Fibroblast of villous mesenchyme (primary cell): ENCODE results near the gene CARHSP1. TPM values are rescaled to one million over a fixed set of nuclear protein-coding genes. Genes with fewer than 3 reads are reported as not detected.

Source experiments
- DNase-seq: peaks from one replicate; pipeline ENCODE4 v3.0.0-alpha.2; 2010; ENCODE audit warnings: low read depth
- H3K4me3 ChIP-seq: 2 replicates; pipeline ENCODE4 v1.5.1; 2011; ENCODE audit warnings: low read depth, mild to moderate bottlenecking, low read length
- total RNA-seq: library from RNA; depleted of rRNA; stranded (reverse); fragments of >200 nt; gene quantifications from 2 replicates; pipeline ENCODE4 v1.2.3, GENCODE V29; 2012
- TF ChIP-seq, protein P1 (sequence below): IDR thresholded peaks from 2 replicates; pipeline ENCODE4 v1.5.1; 2012; ENCODE audit warnings: low read depth, mild to moderate bottlenecking, low read length; ENCODE audit not compliant: insufficient read depth

Gene CARHSP1
- total RNA-seq, 1 donor: 165 TPM

DNA sequence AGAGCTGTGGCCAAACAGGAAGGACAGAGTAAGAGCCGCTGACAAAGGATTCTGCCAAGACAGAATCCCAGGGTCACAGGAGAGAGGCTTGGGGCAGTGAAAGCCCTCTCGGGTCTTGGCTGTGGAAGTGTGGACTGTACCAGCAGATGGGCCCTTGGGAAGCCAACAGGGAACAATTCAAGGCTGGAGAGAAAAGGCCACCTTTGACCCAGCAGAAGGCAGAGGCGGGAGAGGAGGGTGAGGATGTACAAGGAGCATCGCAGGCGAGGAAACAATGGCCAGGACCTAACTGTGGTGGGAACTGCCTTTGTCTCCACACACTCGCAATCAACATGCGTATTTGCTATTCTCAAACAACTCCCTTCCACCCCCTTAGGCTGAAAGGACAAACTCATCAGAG lies 15.7 kb downstream of the CARHSP1 start:
- DNase-seq: no peak
- H3K4me3 ChIP-seq: no peak overlapping the region
- TF ChIP-seq, protein P1, sequence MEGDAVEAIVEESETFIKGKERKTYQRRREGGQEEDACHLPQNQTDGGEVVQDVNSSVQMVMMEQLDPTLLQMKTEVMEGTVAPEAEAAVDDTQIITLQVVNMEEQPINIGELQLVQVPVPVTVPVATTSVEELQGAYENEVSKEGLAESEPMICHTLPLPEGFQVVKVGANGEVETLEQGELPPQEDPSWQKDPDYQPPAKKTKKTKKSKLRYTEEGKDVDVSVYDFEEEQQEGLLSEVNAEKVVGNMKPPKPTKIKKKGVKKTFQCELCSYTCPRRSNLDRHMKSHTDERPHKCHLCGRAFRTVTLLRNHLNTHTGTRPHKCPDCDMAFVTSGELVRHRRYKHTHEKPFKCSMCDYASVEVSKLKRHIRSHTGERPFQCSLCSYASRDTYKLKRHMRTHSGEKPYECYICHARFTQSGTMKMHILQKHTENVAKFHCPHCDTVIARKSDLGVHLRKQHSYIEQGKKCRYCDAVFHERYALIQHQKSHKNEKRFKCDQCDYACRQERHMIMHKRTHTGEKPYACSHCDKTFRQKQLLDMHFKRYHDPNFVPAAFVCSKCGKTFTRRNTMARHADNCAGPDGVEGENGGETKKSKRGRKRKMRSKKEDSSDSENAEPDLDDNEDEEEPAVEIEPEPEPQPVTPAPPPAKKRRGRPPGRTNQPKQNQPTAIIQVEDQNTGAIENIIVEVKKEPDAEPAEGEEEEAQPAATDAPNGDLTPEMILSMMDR: no peak

DNA sequence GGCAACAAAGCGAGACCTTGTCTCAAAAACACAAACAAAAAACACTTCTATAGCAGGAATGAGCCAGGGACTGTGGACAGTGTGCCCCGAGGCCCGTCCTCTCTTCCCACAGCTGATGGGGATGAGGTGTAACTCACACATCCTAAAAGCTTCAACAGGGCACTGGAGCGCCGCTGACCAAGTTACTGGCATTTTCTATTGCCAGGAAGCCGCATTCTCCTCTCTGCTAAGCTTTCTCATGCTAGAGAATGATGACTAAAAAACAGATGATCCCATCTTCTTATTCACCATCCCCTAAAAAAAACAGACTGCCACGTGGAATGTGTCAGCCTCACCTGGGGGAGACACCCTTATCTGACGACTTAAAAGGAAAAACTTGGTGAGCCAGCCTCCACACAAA lies 16.3 kb downstream of the CARHSP1 start:
- TF ChIP-seq, protein P1: no peak
- DNase-seq: no peak
- no peak overlapping the region for H3K4me3 ChIP-seq

DNA sequence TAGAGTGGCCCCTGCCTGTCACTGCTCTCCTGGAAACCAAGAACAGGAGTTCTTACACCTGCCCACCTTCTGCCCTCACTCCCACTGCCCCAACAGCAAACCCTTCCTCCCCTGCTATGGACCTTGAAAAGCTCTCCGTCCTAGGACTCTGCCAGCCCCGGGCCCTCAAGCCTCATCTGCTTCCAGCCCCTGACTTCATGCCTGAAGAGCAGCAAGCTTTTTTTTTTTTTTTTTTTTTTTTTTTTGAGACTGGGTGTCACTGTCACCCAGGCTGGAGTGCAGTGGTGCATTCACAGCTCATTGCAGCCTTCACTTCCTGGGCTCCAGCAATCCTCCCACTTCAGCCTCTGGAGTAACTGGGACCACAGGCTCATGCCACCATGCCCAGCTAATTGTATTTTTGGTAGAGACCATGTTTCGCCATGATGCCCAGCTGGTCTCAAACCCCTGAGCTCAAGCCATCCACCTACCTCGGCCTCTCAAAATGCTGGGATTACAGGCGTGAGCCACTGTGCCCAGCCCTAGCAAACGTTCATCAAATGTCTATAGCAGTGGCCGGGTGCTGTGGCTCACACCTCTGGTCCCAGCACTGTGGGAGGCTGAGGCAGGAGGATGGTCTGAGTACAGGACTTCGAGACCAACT lies 16.9 kb downstream of the CARHSP1 start:
- H3K4me3 ChIP-seq: no peak overlapping the region
- DNase-seq: no peak
- TF ChIP-seq, protein P1: no peak

DNA sequence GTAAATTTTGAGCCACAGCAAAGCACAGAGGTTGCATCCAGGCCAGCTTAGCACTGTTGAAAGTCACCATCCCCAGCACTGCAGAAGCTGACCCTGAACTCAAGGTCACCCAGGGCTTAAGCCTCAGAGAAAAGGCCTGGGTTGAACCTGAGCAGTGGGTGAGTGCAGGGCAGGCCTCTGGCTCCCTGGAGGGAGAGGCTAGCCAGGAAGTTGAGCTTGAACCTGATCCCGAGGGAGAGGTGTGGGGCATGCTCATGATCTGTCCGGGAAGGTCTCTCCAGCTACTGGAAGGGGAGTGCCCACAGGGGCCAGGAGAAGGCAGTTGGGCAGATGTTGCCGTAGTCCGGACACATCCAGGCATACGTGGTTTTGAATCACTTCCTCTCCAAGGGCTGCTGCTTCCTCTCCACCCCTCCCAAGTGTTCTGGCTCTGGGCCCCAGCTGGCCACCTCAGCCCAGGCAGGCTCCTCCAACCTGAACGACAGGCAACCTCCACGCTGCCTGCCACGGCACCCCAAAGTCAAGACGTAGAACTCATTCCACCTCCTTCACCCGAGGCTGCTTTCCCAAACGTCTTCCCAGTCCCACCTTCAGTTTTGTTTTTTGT lies 18.4 kb downstream of the CARHSP1 start:
- TF ChIP-seq, protein P1: no peak
- no peak overlapping the region for H3K4me3 ChIP-seq
- peak; percentile 83 for DNase-seq

DNA sequence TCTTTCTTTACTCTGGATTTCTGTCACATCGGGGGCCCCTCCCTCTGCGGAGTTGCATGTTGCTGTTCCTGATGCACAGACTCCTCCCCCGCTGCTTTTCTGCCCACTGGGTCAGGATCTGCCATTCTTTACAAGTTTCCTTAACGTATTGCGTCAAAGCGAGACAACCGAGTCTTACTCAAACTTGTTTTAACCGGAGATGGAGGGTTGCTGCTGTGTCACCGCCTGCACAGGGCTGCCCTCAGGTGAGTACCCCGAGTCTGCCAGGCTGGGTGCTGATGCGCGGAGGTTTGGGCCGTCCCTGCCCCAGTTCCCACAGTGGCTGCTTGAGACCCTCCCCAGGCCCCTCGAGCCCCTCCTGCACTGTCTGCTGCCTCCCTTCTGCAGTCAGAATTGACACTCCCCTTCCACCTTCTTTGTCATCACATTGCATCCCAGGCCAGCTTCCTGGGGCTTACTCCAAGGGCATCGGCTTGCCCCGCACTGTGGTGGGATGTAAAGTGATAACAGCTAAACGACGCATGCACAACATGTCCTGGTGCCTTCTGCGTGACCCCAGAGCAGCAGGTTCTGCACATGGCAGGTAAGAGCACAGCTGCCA lies 19.3 kb downstream of the CARHSP1 start:
- TF ChIP-seq, protein P1: no peak
- no peak overlapping the region for H3K4me3 ChIP-seq

DNA sequence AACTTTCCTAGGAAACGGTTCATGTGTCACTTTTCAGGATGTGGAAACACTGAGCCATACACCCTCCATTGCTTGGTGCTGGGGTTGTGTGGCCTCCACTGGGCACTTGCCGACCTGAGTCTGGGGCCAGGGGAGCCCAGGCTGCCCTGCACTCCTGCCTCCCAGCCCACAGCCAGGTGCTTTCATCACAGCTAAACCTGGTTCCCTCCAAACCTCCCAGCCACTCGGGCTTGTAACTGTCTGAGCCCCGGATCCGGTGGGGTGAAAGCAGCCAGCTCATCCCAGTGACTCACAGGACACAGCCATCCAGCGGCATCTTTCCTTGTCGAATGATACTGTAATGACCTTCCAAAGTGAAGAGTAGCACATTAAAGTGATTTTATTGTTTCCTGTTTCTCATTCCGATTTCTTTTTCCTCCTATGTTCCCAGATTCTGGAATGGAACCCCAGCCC lies 19.8 kb downstream of the CARHSP1 start:
- TF ChIP-seq, protein P1: no peak
- no peak overlapping the region for H3K4me3 ChIP-seq
- DNase-seq: peak; percentile 87

More for the DNA sequence above, 19.3 kb downstream of the CARHSP1 start:
- DNase-seq: peak; percentile 89
